Kidney epithelial cell (primary cell): Measurements from ENCODE around the gene ANXA5. TPM values are rescaled to one million over a fixed set of nuclear protein-coding genes. Genes with fewer than 3 reads are reported as not detected.

Source experiments
- DNase-seq: peaks from one replicate; pipeline ENCODE4 v3.0.0-alpha.2; 2010; ENCODE audit warnings: low read depth
- H3K27me3 ChIP-seq: 2 replicates; pipeline ENCODE4 v1.6.0; 2011; ENCODE audit warnings: low read length; ENCODE audit not compliant: control insufficient read depth, insufficient read depth
- H3K36me3 ChIP-seq: 2 replicates; pipeline ENCODE4 v1.5.1; 2011; ENCODE audit warnings: low read length; ENCODE audit not compliant: control insufficient read depth, insufficient read depth
- H3K4me3 ChIP-seq: 2 replicates; pipeline ENCODE4 v1.5.1; 2011; ENCODE audit warnings: low read depth, mild to moderate bottlenecking, control low read depth, low read length
- total RNA-seq: library from RNA; depleted of rRNA; stranded (reverse); fragments of >200 nt; gene quantifications from 2 replicates; pipeline ENCODE4 v1.2.3, GENCODE V29; 2015
- TF ChIP-seq, protein P1 (sequence below): IDR thresholded peaks from 2 replicates; pipeline ENCODE4 v1.5.1; 2011; ENCODE audit warnings: mild to moderate bottlenecking, moderate library complexity, low read length, control low read depth, inconsistent platforms; ENCODE audit not compliant: insufficient read depth, poor library complexity, severe bottlenecking

Gene ANXA5
- total RNA-seq, 1 donor from 2014 or later, result 356 TPM

DNA sequence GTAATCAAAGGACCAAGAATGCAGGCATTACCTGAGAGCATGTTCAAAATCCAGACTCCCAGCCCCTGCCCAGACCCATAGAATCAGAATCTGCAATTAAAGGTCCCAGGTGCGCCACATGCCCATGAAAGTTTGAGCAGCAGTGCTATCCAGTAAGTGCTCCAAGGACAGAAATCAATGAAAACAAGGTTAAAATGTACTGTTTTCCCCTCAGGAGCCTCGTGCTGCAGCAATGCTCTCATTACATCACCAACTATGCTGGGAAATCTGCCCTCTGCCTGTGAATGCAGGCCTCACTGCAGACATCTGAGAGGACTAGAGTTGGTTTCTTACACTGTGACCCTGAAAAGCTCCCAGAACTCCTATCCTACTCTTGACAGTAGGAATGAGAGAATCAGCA lies 21.1 kb downstream of the ANXA5 start:
- H3K4me3 ChIP-seq, result no peak overlapping the region
- TF ChIP-seq, protein P1, sequence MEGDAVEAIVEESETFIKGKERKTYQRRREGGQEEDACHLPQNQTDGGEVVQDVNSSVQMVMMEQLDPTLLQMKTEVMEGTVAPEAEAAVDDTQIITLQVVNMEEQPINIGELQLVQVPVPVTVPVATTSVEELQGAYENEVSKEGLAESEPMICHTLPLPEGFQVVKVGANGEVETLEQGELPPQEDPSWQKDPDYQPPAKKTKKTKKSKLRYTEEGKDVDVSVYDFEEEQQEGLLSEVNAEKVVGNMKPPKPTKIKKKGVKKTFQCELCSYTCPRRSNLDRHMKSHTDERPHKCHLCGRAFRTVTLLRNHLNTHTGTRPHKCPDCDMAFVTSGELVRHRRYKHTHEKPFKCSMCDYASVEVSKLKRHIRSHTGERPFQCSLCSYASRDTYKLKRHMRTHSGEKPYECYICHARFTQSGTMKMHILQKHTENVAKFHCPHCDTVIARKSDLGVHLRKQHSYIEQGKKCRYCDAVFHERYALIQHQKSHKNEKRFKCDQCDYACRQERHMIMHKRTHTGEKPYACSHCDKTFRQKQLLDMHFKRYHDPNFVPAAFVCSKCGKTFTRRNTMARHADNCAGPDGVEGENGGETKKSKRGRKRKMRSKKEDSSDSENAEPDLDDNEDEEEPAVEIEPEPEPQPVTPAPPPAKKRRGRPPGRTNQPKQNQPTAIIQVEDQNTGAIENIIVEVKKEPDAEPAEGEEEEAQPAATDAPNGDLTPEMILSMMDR, result peak; percentile 12
- no peaks in the 10 kb centered on the region for H3K27me3 ChIP-seq
- DNase-seq, result no peak
- no peaks in the 10 kb centered on the region for H3K36me3 ChIP-seq

DNA sequence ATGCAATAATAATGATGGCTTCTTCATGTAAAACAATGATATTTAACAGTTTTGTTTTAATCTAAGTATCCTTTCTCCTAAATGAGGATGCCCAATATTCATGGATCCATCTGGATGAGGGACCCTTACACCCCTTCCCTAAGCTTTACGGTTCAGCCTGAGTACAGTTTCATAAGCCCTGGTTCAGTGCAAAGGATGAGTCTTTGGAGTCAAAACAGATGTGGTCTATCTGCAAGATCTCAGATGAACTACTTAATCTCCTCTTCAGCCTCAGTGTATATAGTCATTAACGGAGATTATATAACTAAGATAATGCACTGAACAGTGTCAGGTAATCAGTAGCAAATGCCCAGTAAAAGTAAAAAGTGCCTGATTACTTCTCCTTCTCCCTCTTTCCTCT lies 22.1 kb downstream of the ANXA5 start:
- DNase-seq, result no peak
- H3K27me3 ChIP-seq, result no peaks in the 10 kb centered on the region
- no peaks in the 10 kb centered on the region for H3K36me3 ChIP-seq
- H3K4me3 ChIP-seq, result no peak overlapping the region
- TF ChIP-seq, protein P1, result no peak

DNA sequence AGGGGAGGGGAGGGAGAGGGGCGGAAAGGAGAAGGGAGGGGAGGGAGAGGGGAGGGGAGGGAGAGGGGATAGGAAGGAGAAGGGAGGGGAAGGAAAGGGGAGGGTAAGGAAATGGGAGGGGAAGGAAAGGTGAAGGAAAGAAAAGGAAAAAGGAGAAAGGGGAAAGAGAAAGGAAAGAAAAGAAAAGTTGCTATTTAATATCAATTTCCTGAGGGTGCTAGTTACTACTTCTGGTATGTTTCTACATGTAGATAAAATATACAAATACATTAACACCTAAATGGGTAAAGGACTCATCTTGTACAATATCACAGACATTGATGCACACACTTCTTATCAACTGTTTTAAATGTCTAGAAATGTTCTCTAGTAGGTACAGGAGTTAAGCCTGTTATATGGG lies 22.6 kb downstream of the ANXA5 start:
- no peak for DNase-seq
- Histone ChIP-seq H3K36me3 (no peaks in the 10 kb centered on the region), H3K4me3 (no peak overlapping the region), H3K27me3 (no peaks in the 10 kb centered on the region)
- TF ChIP-seq, protein P1, result no peak

DNA sequence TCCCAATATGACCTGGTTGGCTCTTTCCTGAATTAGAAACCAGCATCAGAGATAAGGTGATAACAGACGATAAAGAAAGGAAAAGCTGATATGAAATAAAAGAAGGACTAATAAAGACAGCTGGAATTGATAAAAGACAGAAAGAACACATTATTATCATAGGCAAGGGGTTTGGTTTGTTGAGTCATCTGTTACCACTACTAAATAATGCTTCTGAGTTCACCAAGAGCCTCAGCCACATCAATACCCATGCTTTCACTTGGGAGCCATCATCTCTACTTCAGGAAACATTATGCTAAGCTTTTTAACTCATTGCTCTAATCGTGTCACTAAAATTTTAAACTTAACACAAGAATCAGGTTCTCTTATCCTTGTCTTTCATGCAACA lies 27.6 kb downstream of the ANXA5 start:
- Histone ChIP-seq H3K27me3 (no peaks in the 10 kb centered on the region), H3K36me3 (no peaks in the 10 kb centered on the region), H3K4me3 (no peak overlapping the region)
- DNase-seq, result no peak
- TF ChIP-seq, protein P1, result no peak

DNA sequence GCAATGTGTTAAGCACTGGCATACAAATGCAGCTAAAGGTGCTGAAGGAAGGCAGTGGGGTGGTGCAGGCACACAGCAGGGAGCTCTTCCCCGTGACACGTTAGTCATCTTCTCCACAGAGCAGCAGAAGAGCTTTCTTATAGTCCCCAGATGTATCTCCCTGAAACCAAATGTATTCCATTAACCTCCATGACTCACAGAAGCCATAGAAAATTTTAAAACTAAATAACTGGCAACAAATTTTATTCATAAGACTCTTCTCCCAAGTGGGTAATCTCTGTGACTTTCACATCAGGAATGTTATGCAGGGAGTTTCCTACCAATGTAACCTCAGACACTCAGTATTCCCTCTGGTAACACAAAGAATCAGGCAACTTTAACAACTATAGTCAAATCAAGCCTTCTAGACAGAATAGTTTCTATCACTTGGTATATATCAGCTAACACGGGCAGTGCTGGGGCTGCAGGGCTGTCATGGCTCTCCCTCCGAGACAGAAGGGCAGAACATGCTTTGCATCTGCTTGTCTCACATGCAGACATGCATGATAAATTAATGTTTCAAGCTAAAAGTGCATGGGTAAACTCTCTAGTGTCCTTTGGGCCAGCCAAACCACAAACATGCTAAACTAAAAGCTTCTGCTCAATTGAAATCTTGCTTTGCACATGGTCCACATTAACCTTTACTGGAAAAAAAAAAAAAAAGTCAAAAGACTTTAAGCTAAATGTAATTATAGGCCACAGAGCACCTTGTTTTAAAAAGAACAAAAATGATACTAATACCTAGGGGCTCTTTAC lies 28.2 kb downstream of the ANXA5 start:
- TF ChIP-seq, protein P1, result no peak
- peak; percentile 53 for DNase-seq
- no peaks in the 10 kb centered on the region for H3K27me3 ChIP-seq
- no peak overlapping the region for H3K4me3 ChIP-seq
- H3K36me3 ChIP-seq, result no peaks in the 10 kb centered on the region
